HG02571 (cell line): ENCODE data around the gene PITHD1.
"Not testable (repeated sequence)": the region's sequence is repeated elsewhere in the genome, so short reads cannot be mapped to it uniquely, and the experiment has no call there.

Source experiments
- ATAC-seq: cut with Tn5 transposase; IDR thresholded peaks from one replicate; pipeline ENCODE4 v1.9.1; 2021; ENCODE audit warnings: mild to moderate bottlenecking, moderate library complexity; ENCODE audit not compliant: unreplicated experiment

Gene PITHD1

GRCh38 chr1:23823767-23824166 is 45.5 kb downstream of the PITHD1 start:
- no peak for ATAC-seq

- no peak for ATAC-seq
These were observed 46.5 kb downstream of the PITHD1 start for GRCh38 chr1:23824711-23825075.

- ATAC-seq, result peak; percentile 80
These were observed 47.0 kb downstream of the PITHD1 start, which contains the start of gene HMGCL for GRCh38 chr1:23825076-23825761. TSS of gene HMGCL (minus strand) at chr1:23825429. CDS start at chr1:23825415, 14 bp downstream.

- ATAC-seq, result peak; percentile 36
These were observed 47.7 kb downstream of the PITHD1 start for GRCh38 chr1:23825762-23826522.

- ATAC-seq, result not testable (repeated sequence)
These were observed 48.4 kb downstream of the PITHD1 start for GRCh38 chr1:23826590-23826989.

GRCh38 chr1:23827717-23828116 is 49.5 kb downstream of the PITHD1 start:
- ATAC-seq, result no peak

- not testable (repeated sequence) for ATAC-seq
These were observed 55.9 kb downstream of the PITHD1 start for GRCh38 chr1:23834156-23834555.

GRCh38 chr1:23836037-23836436 is 57.8 kb downstream of the PITHD1 start:
- ATAC-seq, result no peak
